Lower lobe of right lung (tissue), 2 donors: ENCODE measurements around the gene KIAA1755. TPM values are rescaled to one million over a fixed set of nuclear protein-coding genes. Genes with fewer than 3 reads are reported as not detected.
A peak's percentile ranks its signal among the peaks of the same experiment; 100 is the strongest.

ENCODE experiments used
- ATAC-seq, 2 donors: fragments of 200-7000 bp; cut with Tn5 transposase; one replicate each; pipeline ENCODE4 v1.9.1; 2020 to 2022; ENCODE audit warnings: mild to moderate bottlenecking in 2 of 2, moderate library complexity in 2 of 2
- DNase-seq: peaks from one replicate; pipeline ENCODE4 v3.0.0-alpha.2; 2020
- H3K27ac ChIP-seq: fragments of 200-600 bp; one replicate; pipeline ENCODE4 v1.8.0; 2022
- H3K27me3 ChIP-seq: fragments of 200-600 bp; one replicate; pipeline ENCODE4 v1.8.0; 2022; ENCODE audit warnings: low read depth
- H3K36me3 ChIP-seq: fragments of 200-600 bp; one replicate; pipeline ENCODE4 v1.8.0; 2022; ENCODE audit warnings: mild to moderate bottlenecking
- H3K4me1 ChIP-seq: fragments of 200-600 bp; one replicate; pipeline ENCODE4 v1.8.0; 2022
- H3K4me3 ChIP-seq: fragments of 200-600 bp; one replicate; pipeline ENCODE4 v1.8.0; 2022; ENCODE audit warnings: mild to moderate bottlenecking
- H3K9me3 ChIP-seq: fragments of 200-600 bp; one replicate; pipeline ENCODE4 v1.8.0; 2022
- CTCF ChIP-seq: fragments of 200-600 bp; IDR thresholded peaks from one replicate; pipeline ENCODE4 v1.8.0; 2022; ENCODE audit warnings: antibody characterized with exemption, mild to moderate bottlenecking
- intact Hi-C: fragments of 100-400 bp; cut with DNase I; formaldehyde crosslinking; loops from one replicate; pipeline ENCODE4 v1.11.0; 2022
- total RNA-seq: library from RNA; stranded (reverse); fragmentation: NEBNext Ultra II Directional; extraction: Animal tissue kit (Norgen Biotek cat#: 25700); gene quantifications from one replicate; pipeline ENCODE4 v1.2.1, GENCODE V29; 2021
- donor health status: DM: no; HTN: yes; CAD: no; lungs with severe emphysema.

KIAA1755 gene
- total RNA-seq, 1 donor from 2014 or later: 1.3 TPM

- no peaks in the 10 kb centered on the region for H3K27me3 ChIP-seq
- intact Hi-C loops: no loop called here
- H3K4me3 ChIP-seq: no peak overlapping the region
- no peak for ATAC-seq
- no peaks in the 10 kb centered on the region for H3K9me3 ChIP-seq
- no peaks in the 10 kb centered on the region for H3K36me3 ChIP-seq
- DNase-seq: no peak
- H3K27ac ChIP-seq: no peak overlapping the region
- TF ChIP-seq CTCF: no peak
- peaks cover 49% of the 10 kb centered on the region for H3K4me1 ChIP-seq
Measured at GRCh38 chr20:38171675-38172043, 88.9 kb downstream of the KIAA1755 start.

- H3K4me1 ChIP-seq: peaks cover 49% of the 10 kb centered on the region
Measured at GRCh38 chr20:38170826-38171674, 89.5 kb downstream of the KIAA1755 start.

GRCh38 chr20:38170219-38170825 lies 90.2 kb downstream of the KIAA1755 start:
- Histone ChIP-seq H3K4me1 (peaks cover 53% of the 10 kb centered on the region), H3K4me3 (no peak overlapping the region), H3K9me3 (no peaks in the 10 kb centered on the region), H3K27ac (peak overlapping the region; percentile 11), H3K36me3 (no peaks in the 10 kb centered on the region), H3K27me3 (no peaks in the 10 kb centered on the region)
- ATAC-seq (no peak), DNase-seq (no peak)
- TF ChIP-seq CTCF: no peak
- intact Hi-C loops: no loop called here

More at GRCh38 chr20:38170826-38171674, 89.5 kb downstream of the KIAA1755 start:
- H3K36me3 ChIP-seq: no peaks in the 10 kb centered on the region
- ATAC-seq: no peak
- no peaks in the 10 kb centered on the region for H3K9me3 ChIP-seq
- peak overlapping the region; percentile 11 for H3K27ac ChIP-seq
- DNase-seq: no peak
- H3K4me3 ChIP-seq: no peak overlapping the region
- TF ChIP-seq CTCF: no peak
- H3K27me3 ChIP-seq: no peaks in the 10 kb centered on the region
- intact Hi-C loops: no loop called here

GRCh38 chr20:38169636-38170193 lies 90.8 kb downstream of the KIAA1755 start:
- no peaks in the 10 kb centered on the region for H3K27me3 ChIP-seq
- no peaks in the 10 kb centered on the region for H3K36me3 ChIP-seq
- peak overlapping the region; percentile 79 for H3K27ac ChIP-seq
- H3K4me3 ChIP-seq: no peak overlapping the region
- DNase-seq: no peak
- no peaks in the 10 kb centered on the region for H3K9me3 ChIP-seq
- intact Hi-C loops: loop anchor here (10.0 kb wide), 1 partner anchor 95 kb away; no protein-coding TSS in a partner anchor
- peaks cover 55% of the 10 kb centered on the region for H3K4me1 ChIP-seq
- no peak for ATAC-seq
- no peak for TF ChIP-seq CTCF

GRCh38 chr20:38168791-38169589 lies 91.5 kb downstream of the KIAA1755 start:
- H3K4me1 ChIP-seq: peaks cover 62% of the 10 kb centered on the region
- ATAC-seq: peak; percentile 43 to 55
- TF ChIP-seq CTCF: no peak
- H3K4me3 ChIP-seq: no peak overlapping the region
- H3K27me3 ChIP-seq: no peaks in the 10 kb centered on the region
- H3K27ac ChIP-seq: peak overlapping the region; percentile 79
- intact Hi-C loops: loop anchor here (10.0 kb wide), 1 partner anchor 94 kb away; no protein-coding TSS in a partner anchor
- peak; percentile 78 for DNase-seq
- H3K36me3 ChIP-seq: no peaks in the 10 kb centered on the region
- no peaks in the 10 kb centered on the region for H3K9me3 ChIP-seq
